ENCODE data around the gene ZDHHC14. TPM values are rescaled to one million over a fixed set of nuclear protein-coding genes. Genes with fewer than 3 reads are reported as not detected.

Gene ZDHHC14
- polyA plus RNA-seq, 2 of the 4 experiments (the other 2 are of a cell fraction): 2.2 to 2.8 TPM

GRCh38 chr6:157570104-157570503 lies 189.1 kb downstream of the ZDHHC14 start:
- ChIA-PET CTCF (no interaction called here), POLR2A (no interaction called here)
- DNase-seq (ENCODE audit: low read depth in 1 of 2, low spot score in 1 of 2): no peak
- WGBS (ENCODE audit: missing lambda C conversion rate): 76% methylated on average over 4 of the region's 4 CpGs
- Histone ChIP-seq H3K4me3 (no peak overlapping the region), H3K9me3 (no peaks in the 10 kb centered on the region), H3K4me2 (no peak overlapping the region), H3K27ac (no peak overlapping the region), H3K4me1 (no peaks in the 10 kb centered on the region)
- ATAC-seq: no peak
- FAIRE-seq: no peak
- TF ChIP-seq RNF2 (IDR thresholded peaks at IDR 0.05; ENCODE audit: borderline replicate concordance, low read depth): no peak
- TF ChIP-seq JUN (IDR thresholded peaks at IDR 0.05): no peak

- no peak for TF ChIP-seq ZNF302 (CRISPR knock-in tag; IDR thresholded peaks at IDR 0.05)
- TF ChIP-seq USF2 (IDR thresholded peaks at IDR 0.05): no peak
- no peak for TF ChIP-seq RAD21 (conservative IDR thresholded peaks at IDR 0.05 in 1 of 2, IDR thresholded peaks at IDR 0.05 in 1 of 2)
- no peak for TF ChIP-seq PBX3 (IDR thresholded peaks at IDR 0.05)
- TF ChIP-seq CBX2 (IDR thresholded peaks at IDR 0.05; ENCODE audit: borderline replicate concordance, low read depth): no peak
- TF ChIP-seq SMC3 (IDR thresholded peaks at IDR 0.05): no peak
- TF ChIP-seq GATA3 (IDR thresholded peaks at IDR 0.05; ENCODE audit: borderline replicate concordance): no peak
- no peak for TF ChIP-seq BHLHE40 (IDR thresholded peaks at IDR 0.05; ENCODE audit: low read depth, low read length)
- TF ChIP-seq CTCF (IDR thresholded peaks at IDR 0.05): no peak
- TF ChIP-seq POLR2AphosphoS2 (conservative IDR thresholded peaks at IDR 0.05; ENCODE audit: low read length): no peak
- no peak for TF ChIP-seq EHMT2 (IDR thresholded peaks at IDR 0.05; ENCODE audit: low read depth)
- no peak for TF ChIP-seq E2F6 (IDR thresholded peaks at IDR 0.05; ENCODE audit: borderline replicate concordance, low read depth)
- no peak for TF ChIP-seq FOSL2 (IDR thresholded peaks at IDR 0.05)
- TF ChIP-seq FOSL2 (CRISPR knock-in tag; IDR thresholded peaks at IDR 0.05): no peak
- TF ChIP-seq RFX5 (IDR thresholded peaks at IDR 0.05): no peak
- TF ChIP-seq HDAC2 (IDR thresholded peaks at IDR 0.05): no peak
- Histone ChIP-seq H3K4me3 (no peak overlapping the region), H3K27ac (no peak overlapping the region), H3K4me2 (no peak overlapping the region), H3K9me3 (no peaks in the 10 kb centered on the region), H3K4me1 (no peaks in the 10 kb centered on the region)
- FAIRE-seq (no peak), DNase-seq (ENCODE audit: low read depth in 1 of 2, low spot score in 1 of 2) (no peak), ATAC-seq (no peak)
- CTCF ChIA-PET: interaction anchor here (1.3 kb wide), 1 partner anchor 10 kb away, joined by 3 read pairs; no protein-coding TSS in a partner anchor
- POLR2A ChIA-PET: no interaction called here
Measured at GRCh38 chr6:157570752-157571151, 189.8 kb downstream of the ZDHHC14 start.

GRCh38 chr6:157571269-157571668 lies 190.3 kb downstream of the ZDHHC14 start:
- Histone ChIP-seq H3K4me3 (no peak overlapping the region), H3K9me3 (no peaks in the 10 kb centered on the region), H3K4me1 (no peaks in the 10 kb centered on the region), H3K4me2 (no peak overlapping the region), H3K27ac (no peak overlapping the region)
- TF ChIP-seq KDM5A (IDR thresholded peaks at IDR 0.05): no peak
- TF ChIP-seq BCL3 (IDR thresholded peaks at IDR 0.05): no peak
- no peak for TF ChIP-seq MAFK (IDR thresholded peaks at IDR 0.05; ENCODE audit: partially characterized antibody)
- TF ChIP-seq FOSL2 (IDR thresholded peaks at IDR 0.05): no peak
- no peak for TF ChIP-seq FOSL2 (CRISPR knock-in tag; IDR thresholded peaks at IDR 0.05)
- TF ChIP-seq ZNF302 (CRISPR knock-in tag; IDR thresholded peaks at IDR 0.05): no peak
- ATAC-seq (no peak), DNase-seq (ENCODE audit: low read depth in 1 of 2, low spot score in 1 of 2) (no peak), FAIRE-seq (no peak)
- ChIA-PET CTCF (interaction anchor here (1.3 kb wide), 1 partner anchor 10 kb away, joined by 3 read pairs; no protein-coding TSS in a partner anchor), POLR2A (no interaction called here)
- 92% methylated on average over 4 of the region's 4 CpGs for WGBS (ENCODE audit: missing lambda C conversion rate)

All from A549 (cell line).